ENCODE measurements around the gene ADNP. TPM values are rescaled to one million over a fixed set of nuclear protein-coding genes. Genes with fewer than 3 reads are reported as not detected.

Gene ADNP
- polyA plus RNA-seq, 3 donors = 1.4 to 16.6 (median 3.3) TPM

DNA sequence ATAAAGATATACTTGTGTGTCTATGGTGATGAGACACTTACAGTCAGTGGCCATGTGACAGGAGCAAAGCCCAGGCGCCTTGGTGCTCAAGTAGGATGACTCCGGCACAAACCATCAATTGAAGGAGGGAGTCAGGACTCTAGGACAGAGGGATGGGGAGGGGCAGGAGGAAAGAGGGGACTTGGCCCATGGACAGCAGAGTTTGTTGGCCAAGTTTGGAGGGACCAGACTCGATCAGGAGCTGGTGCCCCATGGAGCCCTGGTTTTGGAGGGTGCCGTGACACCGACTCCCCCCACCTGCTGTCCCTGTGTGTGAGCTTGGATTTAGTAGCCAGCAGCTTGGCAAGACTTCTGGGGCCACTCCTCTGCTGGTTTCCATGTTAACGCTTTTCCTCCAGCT lies 66.1 kb downstream of the ADNP start:
- no peak for DNase-seq
- Histone ChIP-seq H4K20me1 (ENCODE audit: insufficient read depth, low read length) (no peaks in the 10 kb centered on the region), H3K4me3 (replicated peaks in 1 of 3; ENCODE audit: low read depth in 2 of 3, low read length in 3 of 3) (no peak overlapping the region), H3K9me3 (replicated peaks in 1 of 2; ENCODE audit: control insufficient read depth in 1 of 2, insufficient read depth in 1 of 2, low read length in 2 of 2) (no peaks in the 10 kb centered on the region), H3K36me3 (replicated peaks in 1 of 2; ENCODE audit: control insufficient read depth in 1 of 2, insufficient read depth in 2 of 2, low read length in 2 of 2) (no peaks in the 10 kb centered on the region), H3K79me2 (ENCODE audit: insufficient read depth, low read length) (no peaks in the 10 kb centered on the region), H3K4me1 (ENCODE audit: control insufficient read depth in 1 of 2, insufficient read depth in 2 of 2, low read length in 2 of 2) (no peaks in the 10 kb centered on the region), H3K4me2 (replicated peaks; ENCODE audit: extremely low read depth, low read length, poor library complexity, severe bottlenecking) (no peak overlapping the region), H2AFZ (ENCODE audit: insufficient read depth, low read depth, low read length, poor library complexity, severe bottlenecking) (no peak overlapping the region), H3K27me3 (ENCODE audit: control insufficient read depth in 2 of 2, insufficient read depth in 2 of 2, low read length in 2 of 2) (no peaks in the 10 kb centered on the region), H3K27ac (ENCODE audit: low read depth in 1 of 2, low read length in 2 of 2) (no peak overlapping the region), H3K9ac (ENCODE audit: insufficient read depth, low read length, poor library complexity, severe bottlenecking) (no peak overlapping the region)
- Mint-ChIP-seq H3K27me3 (ENCODE audit: low read depth in 3 of 3) (no peaks in the 10 kb centered on the region), H3K36me3 (no peaks in the 10 kb centered on the region), H3K27ac (no peak overlapping the region), H3K9me3 (no peaks in the 10 kb centered on the region), H3K4me1 (no peaks in the 10 kb centered on the region), H3K4me3 (no peak overlapping the region)
- intact Hi-C loops (cut with micrococcal nuclease) = no loop called here
- TF ChIP-seq, protein P1, sequence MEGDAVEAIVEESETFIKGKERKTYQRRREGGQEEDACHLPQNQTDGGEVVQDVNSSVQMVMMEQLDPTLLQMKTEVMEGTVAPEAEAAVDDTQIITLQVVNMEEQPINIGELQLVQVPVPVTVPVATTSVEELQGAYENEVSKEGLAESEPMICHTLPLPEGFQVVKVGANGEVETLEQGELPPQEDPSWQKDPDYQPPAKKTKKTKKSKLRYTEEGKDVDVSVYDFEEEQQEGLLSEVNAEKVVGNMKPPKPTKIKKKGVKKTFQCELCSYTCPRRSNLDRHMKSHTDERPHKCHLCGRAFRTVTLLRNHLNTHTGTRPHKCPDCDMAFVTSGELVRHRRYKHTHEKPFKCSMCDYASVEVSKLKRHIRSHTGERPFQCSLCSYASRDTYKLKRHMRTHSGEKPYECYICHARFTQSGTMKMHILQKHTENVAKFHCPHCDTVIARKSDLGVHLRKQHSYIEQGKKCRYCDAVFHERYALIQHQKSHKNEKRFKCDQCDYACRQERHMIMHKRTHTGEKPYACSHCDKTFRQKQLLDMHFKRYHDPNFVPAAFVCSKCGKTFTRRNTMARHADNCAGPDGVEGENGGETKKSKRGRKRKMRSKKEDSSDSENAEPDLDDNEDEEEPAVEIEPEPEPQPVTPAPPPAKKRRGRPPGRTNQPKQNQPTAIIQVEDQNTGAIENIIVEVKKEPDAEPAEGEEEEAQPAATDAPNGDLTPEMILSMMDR (IDR thresholded peaks at IDR 0.05) = no peak
- 98% methylated on average over 5 of the region's 6 CpGs for WGBS (ENCODE audit: insufficient coverage)

DNA sequence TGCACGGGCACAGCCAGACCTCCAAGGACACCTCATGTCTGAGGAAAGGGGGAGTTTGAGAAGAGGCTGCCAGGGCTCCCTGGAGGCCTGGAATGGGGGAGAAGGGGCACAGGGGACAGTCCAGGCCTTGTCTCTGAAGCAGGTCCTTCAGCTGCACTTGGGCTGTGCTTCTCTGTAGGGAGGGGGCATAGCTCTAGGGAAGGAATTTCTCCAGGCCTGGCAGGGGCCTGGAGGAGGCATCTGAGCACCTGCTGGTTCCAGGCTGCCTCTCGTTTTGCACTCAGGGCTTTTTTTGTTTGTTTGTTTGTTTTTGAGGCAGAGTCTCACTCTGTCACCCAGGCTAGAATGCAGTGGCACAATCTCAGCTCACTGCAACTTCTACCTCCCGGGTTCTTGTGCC lies 68.7 kb downstream of the ADNP start:
- H3K4me3 Mint-ChIP-seq = no peak overlapping the region
- Histone ChIP-seq H3K27ac (ENCODE audit: low read depth in 1 of 2, low read length in 2 of 2) (no peak overlapping the region), H3K36me3 (replicated peaks in 1 of 2; ENCODE audit: control insufficient read depth in 1 of 2, insufficient read depth in 2 of 2, low read length in 2 of 2) (no peaks in the 10 kb centered on the region), H3K4me1 (ENCODE audit: control insufficient read depth in 1 of 2, insufficient read depth in 2 of 2, low read length in 2 of 2) (no peaks in the 10 kb centered on the region), H3K4me3 (replicated peaks in 1 of 3; ENCODE audit: low read depth in 2 of 3, low read length in 3 of 3) (no peak overlapping the region), H3K4me2 (replicated peaks; ENCODE audit: extremely low read depth, low read length, poor library complexity, severe bottlenecking) (no peak overlapping the region), H3K9ac (ENCODE audit: insufficient read depth, low read length, poor library complexity, severe bottlenecking) (no peak overlapping the region), H4K20me1 (ENCODE audit: insufficient read depth, low read length) (no peaks in the 10 kb centered on the region), H3K27me3 (ENCODE audit: control insufficient read depth in 2 of 2, insufficient read depth in 2 of 2, low read length in 2 of 2) (no peaks in the 10 kb centered on the region), H3K9me3 (replicated peaks in 1 of 2; ENCODE audit: control insufficient read depth in 1 of 2, insufficient read depth in 1 of 2, low read length in 2 of 2) (no peaks in the 10 kb centered on the region), H3K79me2 (ENCODE audit: insufficient read depth, low read length) (no peaks in the 10 kb centered on the region), H2AFZ (ENCODE audit: insufficient read depth, low read depth, low read length, poor library complexity, severe bottlenecking) (no peak overlapping the region)
- no peaks in the 10 kb centered on the region for H3K4me1 Mint-ChIP-seq
- no peak overlapping the region for H3K27ac Mint-ChIP-seq
- H3K27me3 Mint-ChIP-seq (ENCODE audit: low read depth in 3 of 3) = no peaks in the 10 kb centered on the region
- DNase-seq = no peak
- TF ChIP-seq, protein P1 (IDR thresholded peaks at IDR 0.05) = no peak
- no CpG with 5 or more reads among the region's 3 CpGs for WGBS (ENCODE audit: insufficient coverage)
- no peaks in the 10 kb centered on the region for H3K9me3 Mint-ChIP-seq
- intact Hi-C loops (cut with micrococcal nuclease) = no loop called here
- no peaks in the 10 kb centered on the region for H3K36me3 Mint-ChIP-seq
